NCI-H460 (cell line): ENCODE data around the gene PAPPA. TPM values are rescaled to one million over a fixed set of nuclear protein-coding genes. Genes with fewer than 3 reads are reported as not detected.

Experiments
- DNase-seq: peaks from one replicate; pipeline ENCODE4 v3.0.0-alpha.2; 2016; ENCODE audit warnings: low read depth; ENCODE audit errors: extremely low read depth
- total RNA-seq: library from RNA; depleted of rRNA; stranded (reverse); fragments of >200 nt; shearing (Covaris generic); gene quantifications from 2 replicates; pipeline ENCODE4 v1.2.3, GENCODE V29; 2014

PAPPA gene
- total RNA-seq, 1 experiment from 2014 or later: 43.5 TPM

GRCh38 chr9:116437411-116438370, 284.1 kb downstream of the PAPPA start:
- no peak for DNase-seq

GRCh38 chr9:116442528-116442927, 288.9 kb downstream of the PAPPA start:
- no peak for DNase-seq

GRCh38 chr9:116447934-116448333, 294.3 kb downstream of the PAPPA start:
- DNase-seq: no peak

GRCh38 chr9:116448431-116448830, 294.8 kb downstream of the PAPPA start:
- DNase-seq: no peak

GRCh38 chr9:116449949-116450348, 296.4 kb downstream of the PAPPA start:
- DNase-seq: no peak

- no peak for DNase-seq
Measured at GRCh38 chr9:116450378-116451139, 297.0 kb downstream of the PAPPA start.

GRCh38 chr9:116451500-116452115, 298.0 kb downstream of the PAPPA start:
- no peak for DNase-seq
